Measurements from ENCODE around the gene SPDYE4.

Gene SPDYE4

GRCh38 chr17:8741771-8742170 lies 16.6 kb downstream of the SPDYE4 start:
- no peak for DNase-seq

GRCh38 chr17:8741366-8741765 lies 17.0 kb downstream of the SPDYE4 start:
- DNase-seq: no peak

GRCh38 chr17:8740486-8740885 lies 17.9 kb downstream of the SPDYE4 start:
- no peak for DNase-seq

- no peak for DNase-seq
Measured at GRCh38 chr17:8739097-8739496, 19.2 kb downstream of the SPDYE4 start.

- DNase-seq: no peak
Measured at GRCh38 chr17:8736796-8737195, 21.6 kb downstream of the SPDYE4 start.

GRCh38 chr17:8736362-8736761 lies 22.0 kb downstream of the SPDYE4 start:
- no peak for DNase-seq

- no peak for DNase-seq
Measured at GRCh38 chr17:8735336-8735939, 22.9 kb downstream of the SPDYE4 start.

GRCh38 chr17:8734876-8735275 lies 23.5 kb downstream of the SPDYE4 start:
- DNase-seq: no peak

- no peak for DNase-seq
Measured at GRCh38 chr17:8732406-8733085, 25.8 kb downstream of the SPDYE4 start.

- DNase-seq: no peak
Measured at GRCh38 chr17:8729860-8730259, 28.5 kb downstream of the SPDYE4 start.

- DNase-seq: no peak
Measured at GRCh38 chr17:8729421-8729820, 28.9 kb downstream of the SPDYE4 start.

GRCh38 chr17:8728971-8729370 lies 29.4 kb downstream of the SPDYE4 start:
- no peak for DNase-seq

- DNase-seq: no peak
Measured at GRCh38 chr17:8728251-8728938, 30.0 kb downstream of the SPDYE4 start.

- no peak for DNase-seq
Measured at GRCh38 chr17:8726941-8727555, 31.3 kb downstream of the SPDYE4 start.

- no peak for DNase-seq
Measured at GRCh38 chr17:8725881-8726876, 32.2 kb downstream of the SPDYE4 start.

GRCh38 chr17:8724451-8724850 lies 33.9 kb downstream of the SPDYE4 start:
- DNase-seq: no peak

GRCh38 chr17:8720596-8720995 lies 37.8 kb downstream of the SPDYE4 start:
- DNase-seq: no peak

GRCh38 chr17:8719291-8720246 lies 38.8 kb downstream of the SPDYE4 start:
- no peak for DNase-seq

- no peak for DNase-seq
Measured at GRCh38 chr17:8718001-8718563, 40.3 kb downstream of the SPDYE4 start.

Data from anterior cingulate cortex (tissue), 58 donors.